22Rv1 (cell line): ENCODE data around the gene RAB42.

Experiments
- ZFX ChIP-seq: fragments of 450-650 bp; IDR thresholded peaks from 2 replicates; pipeline ENCODE4 v1.6.1; 2017; ENCODE audit warnings: antibody characterized with exemption, borderline replicate concordance
- TF ChIP-seq, protein P1 (sequence below): fragments of 450-650 bp; IDR thresholded peaks from 2 replicates; pipeline ENCODE4 v1.5.1; 2017; ENCODE audit warnings: mild to moderate bottlenecking

DNA sequence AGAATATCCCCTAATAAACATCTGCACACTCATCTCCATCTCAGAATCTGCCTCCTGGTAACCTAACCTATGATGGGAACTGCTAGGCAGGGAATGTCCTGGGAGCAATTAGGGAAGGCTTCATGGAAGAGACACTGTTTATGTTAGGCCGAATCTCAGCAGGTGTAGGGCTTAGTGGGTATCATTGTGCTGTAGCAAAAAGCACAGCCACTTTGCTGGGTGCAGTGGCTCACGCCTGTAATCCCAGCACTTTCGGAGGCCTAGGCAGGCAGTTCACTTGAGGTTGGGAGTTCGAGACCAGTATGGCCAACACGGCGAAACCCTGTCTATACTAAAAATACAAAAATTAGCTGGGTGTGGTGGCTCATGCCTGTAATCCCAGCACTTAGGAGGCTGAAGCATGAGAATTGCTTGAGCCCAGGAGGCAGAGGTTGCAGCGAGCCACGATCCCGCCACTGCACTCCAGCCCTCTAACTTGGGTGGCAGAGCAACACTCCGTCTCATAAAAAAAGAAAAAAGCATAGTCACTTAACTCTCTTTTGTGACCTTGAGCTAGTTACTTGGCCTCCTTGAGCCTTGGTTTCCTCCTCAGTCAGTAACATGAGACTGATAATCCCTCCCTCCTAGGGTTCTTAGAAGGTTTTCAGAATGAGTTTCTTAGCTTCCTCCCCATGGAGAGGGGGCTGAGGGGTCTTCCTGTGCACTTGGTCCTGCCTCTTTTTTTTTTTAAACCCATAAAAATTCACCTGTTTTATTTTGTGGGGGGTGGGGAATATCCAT is 3.5 kb downstream of the RAB42 start:
- TF ChIP-seq, protein P1, sequence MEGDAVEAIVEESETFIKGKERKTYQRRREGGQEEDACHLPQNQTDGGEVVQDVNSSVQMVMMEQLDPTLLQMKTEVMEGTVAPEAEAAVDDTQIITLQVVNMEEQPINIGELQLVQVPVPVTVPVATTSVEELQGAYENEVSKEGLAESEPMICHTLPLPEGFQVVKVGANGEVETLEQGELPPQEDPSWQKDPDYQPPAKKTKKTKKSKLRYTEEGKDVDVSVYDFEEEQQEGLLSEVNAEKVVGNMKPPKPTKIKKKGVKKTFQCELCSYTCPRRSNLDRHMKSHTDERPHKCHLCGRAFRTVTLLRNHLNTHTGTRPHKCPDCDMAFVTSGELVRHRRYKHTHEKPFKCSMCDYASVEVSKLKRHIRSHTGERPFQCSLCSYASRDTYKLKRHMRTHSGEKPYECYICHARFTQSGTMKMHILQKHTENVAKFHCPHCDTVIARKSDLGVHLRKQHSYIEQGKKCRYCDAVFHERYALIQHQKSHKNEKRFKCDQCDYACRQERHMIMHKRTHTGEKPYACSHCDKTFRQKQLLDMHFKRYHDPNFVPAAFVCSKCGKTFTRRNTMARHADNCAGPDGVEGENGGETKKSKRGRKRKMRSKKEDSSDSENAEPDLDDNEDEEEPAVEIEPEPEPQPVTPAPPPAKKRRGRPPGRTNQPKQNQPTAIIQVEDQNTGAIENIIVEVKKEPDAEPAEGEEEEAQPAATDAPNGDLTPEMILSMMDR: no peak
- TF ChIP-seq ZFX: no peak
